GM18870 (cell line): Measurements from ENCODE around the gene ZNF835.
"Not testable (repeated sequence)": the region's sequence is repeated elsewhere in the genome, so short reads cannot be mapped to it uniquely, and the experiment has no call there.

Experiments used
- ATAC-seq: cut with Tn5 transposase; IDR thresholded peaks from one replicate; pipeline ENCODE4 v1.9.1; 2021; ENCODE audit warnings: moderate library complexity; ENCODE audit not compliant: unreplicated experiment

ZNF835 gene

GRCh38 chr19:56671613-56671994 is at the start of gene ZNF835:
ZNF835 (minus strand) TSS chr19:56671757; CDS start chr19:56665198, 6,559 bp downstream.
- no peak for ATAC-seq

GRCh38 chr19:56720281-56720680 is 48.7 kb upstream of the ZNF835 start:
- ATAC-seq, result no peak

- ATAC-seq, result no peak
Measured at GRCh38 chr19:56718231-56718630, 46.7 kb upstream of the ZNF835 start.

- ATAC-seq, result no peak
Measured at GRCh38 chr19:56712611-56713276, 41.2 kb upstream of the ZNF835 start.

- ATAC-seq, result no peak
Measured at GRCh38 chr19:56710437-56710836, 38.9 kb upstream of the ZNF835 start.

DNA sequence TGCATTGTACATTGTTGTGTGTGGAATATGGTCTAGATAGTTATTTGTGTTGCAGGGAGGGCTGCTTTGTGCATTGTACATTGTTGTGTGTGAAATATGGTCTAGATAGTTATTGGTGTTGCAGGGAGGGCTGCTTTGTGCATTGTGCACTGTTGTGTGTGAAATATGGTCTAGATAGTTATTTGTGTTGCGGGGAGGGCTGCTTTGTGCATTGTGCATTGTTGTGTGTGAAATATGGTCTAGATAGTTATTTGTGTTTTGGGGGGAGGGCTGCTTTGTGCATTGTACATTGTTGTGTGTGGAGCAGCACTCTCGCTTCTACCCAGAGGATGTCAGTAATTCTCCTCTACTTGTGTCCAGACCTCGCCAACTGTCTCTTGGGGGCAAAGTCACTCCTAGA is 36.3 kb upstream of the ZNF835 start:
- ATAC-seq, result no peak

DNA sequence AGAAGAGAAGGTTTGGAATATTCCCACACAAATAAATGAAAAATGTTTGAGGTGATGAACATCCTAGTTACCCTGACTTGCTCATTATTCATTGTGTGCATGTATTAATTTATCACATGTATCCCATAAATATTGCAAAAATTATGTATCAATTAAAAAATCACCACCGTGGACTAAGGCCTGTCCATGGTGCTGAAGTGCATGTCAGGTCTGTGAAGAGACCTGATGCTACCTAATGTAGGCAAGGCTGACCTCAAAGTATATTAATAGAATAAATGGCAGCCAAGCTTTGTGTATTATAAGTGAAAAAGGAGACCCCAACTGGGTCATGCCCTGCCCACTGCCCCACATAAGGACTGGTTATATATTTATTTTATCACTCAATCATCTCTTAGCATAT is 34.4 kb upstream of the ZNF835 start:
- ATAC-seq, result no peak

DNA sequence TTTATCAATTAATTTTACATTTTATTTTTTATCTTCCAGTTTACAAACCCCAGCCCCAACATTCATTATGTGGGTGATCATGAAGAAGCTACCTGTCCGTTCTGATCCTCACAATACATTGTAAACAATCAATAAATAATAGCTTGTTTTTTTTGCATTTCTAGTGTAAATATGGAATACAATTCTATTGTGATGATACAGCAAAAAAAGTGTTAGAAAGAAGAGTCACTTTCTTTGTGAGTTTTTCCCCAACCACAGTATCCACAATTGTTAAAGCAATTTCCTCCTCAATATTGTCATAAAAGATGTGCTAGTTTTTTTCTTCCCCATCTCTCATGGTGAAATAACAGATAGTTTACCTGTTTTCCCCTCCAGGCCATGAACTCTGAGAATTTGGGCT is 30.3 kb upstream of the ZNF835 start:
- no peak for ATAC-seq

GRCh38 chr19:56699552-56699951 is 28.0 kb upstream of the ZNF835 start:
- no peak for ATAC-seq

GRCh38 chr19:56692206-56692895 is 20.8 kb upstream of the ZNF835 start:
- no peak for ATAC-seq

DNA sequence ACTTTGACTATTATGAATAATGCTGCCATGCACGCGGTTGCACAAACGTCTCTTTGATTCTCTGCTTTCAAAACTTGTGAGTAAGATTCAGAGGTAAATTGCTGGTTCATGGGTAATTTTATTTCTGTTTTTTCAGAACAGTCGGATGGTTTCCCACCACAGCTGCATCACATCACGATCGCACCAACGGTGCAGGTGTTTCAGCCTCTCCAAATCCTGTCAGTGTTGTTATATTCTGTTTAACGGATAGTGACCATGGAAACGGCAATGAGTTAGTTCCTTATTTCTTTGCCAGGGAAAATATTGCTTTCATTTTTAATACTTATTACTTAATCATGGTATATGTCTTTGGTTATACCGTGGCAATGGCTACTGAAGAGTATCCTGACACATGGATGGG is 19.1 kb upstream of the ZNF835 start:
- no peak for ATAC-seq

DNA sequence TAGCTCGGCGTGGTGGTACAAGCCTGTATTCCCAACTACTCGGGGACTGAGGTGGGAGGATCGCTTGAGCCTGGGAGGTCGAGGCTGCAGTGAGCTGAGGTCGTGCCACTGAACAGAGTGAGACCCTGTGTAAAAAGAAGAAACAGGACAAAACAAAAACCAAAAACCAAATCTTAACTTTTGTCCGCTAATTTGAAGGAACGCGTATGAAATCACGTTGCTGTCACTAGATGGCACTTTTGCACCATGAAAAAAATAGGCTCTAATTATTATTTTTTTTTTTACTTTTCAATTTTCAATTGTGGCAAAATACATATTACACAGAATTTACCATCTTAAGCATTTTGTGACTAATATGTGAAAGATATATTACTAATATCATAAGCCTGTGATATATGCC is 17.6 kb upstream of the ZNF835 start:
- no peak for ATAC-seq

GRCh38 chr19:56687031-56687430 is 15.5 kb upstream of the ZNF835 start:
- no peak for ATAC-seq

- no peak for ATAC-seq
Measured at GRCh38 chr19:56683116-56683515, 11.6 kb upstream of the ZNF835 start.

GRCh38 chr19:56681702-56682101 is 10.1 kb upstream of the ZNF835 start:
- no peak for ATAC-seq

DNA sequence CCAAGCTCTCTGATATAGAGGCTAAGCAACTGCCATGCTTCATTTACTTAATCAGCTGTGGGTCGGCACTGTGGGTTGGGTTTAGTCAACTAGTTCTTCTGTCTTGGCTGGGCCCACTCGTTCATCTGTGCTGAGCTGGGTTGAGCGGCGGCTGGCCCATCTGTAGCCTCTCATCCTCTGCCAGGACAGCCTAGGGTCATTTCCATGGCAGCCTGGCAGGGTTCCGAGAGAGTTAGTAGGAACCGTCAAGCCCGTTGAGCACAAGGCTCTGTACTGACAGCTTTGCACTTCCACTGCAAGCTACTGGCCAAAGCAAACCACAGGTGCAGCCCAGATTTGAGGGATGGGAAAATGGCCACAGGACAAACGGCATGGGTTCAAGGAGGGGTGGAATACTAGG is 6.6 kb upstream of the ZNF835 start:
- ATAC-seq, result no peak

GRCh38 chr19:56672610-56673009 is 1.1 kb upstream of the ZNF835 start:
- not testable (repeated sequence) for ATAC-seq

DNA sequence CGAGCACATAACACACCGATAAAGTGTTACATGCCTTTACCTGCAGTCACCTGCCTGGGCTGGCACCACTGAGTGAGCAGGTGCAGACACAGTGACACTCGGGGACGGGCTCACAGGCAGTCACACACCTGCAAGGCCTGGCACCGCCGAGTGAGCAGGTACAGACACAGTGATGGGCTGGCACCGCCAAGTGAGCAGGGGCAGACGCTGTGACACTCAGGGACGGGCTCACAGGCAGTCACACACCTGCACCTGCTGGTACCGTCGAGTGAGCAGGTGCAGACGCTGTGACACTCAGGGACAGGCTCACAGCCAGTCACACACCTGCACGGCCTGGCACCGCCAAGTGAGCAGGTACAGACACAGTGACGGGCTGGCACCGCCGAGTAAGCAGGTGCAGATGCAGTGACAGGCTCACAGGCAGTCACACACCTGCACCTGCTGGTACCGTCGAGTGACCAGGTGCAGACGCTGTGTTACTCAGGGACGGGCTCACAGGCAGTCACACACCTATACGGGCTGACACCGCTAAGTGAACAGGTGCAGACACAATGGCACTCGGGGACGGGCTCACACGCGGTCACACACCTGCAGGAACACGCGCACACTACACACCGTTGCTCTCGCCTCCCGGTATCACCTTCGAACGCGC is 470 bp downstream of the ZNF835 start:
- no peak for ATAC-seq

DNA sequence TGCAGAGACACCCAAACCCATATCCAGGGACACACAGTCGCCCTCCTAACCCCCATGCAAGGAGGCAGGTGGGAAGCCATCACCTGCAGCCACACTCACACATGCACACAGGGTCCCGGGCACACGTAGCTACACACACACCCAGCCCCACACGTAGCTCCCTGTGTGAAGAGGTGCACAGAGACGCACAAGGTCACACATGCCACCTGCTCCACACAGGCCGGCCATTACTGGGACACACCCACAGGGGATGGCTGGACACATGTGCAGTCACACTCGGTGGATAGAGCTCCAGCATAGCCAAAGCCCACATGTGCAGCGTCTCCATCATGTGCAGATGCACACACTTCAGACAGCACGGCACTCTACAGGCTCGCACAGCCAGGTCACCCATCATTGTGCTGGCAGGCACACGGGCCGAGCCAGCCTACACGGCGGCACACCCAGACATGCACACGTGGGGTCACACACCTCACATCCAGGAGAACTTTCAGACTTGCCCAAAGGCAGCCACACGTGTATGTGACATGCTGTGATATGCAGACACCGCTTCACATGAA is 1.1 kb downstream of the ZNF835 start:
- ATAC-seq, result no peak

DNA sequence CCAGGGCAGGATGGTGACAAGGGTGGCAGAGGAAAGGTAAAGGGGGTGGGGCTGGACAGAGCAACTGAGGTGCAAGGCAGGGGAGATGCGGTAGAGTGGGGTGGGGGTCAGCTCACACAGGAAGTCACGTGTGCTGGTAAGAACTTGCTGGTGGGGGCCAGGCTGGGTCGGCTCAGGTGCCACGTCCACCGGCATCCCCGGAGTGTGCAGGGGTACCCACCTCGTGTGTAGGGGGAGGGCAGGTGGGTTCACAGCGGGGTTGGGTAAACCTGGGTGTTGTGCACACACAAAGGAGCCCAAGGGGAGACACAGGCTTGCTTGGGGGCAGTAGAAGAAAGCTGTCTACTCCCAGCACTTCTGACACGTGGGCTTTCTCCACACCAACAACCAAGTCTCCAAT is 2.9 kb downstream of the ZNF835 start:
- ATAC-seq, result no peak

DNA sequence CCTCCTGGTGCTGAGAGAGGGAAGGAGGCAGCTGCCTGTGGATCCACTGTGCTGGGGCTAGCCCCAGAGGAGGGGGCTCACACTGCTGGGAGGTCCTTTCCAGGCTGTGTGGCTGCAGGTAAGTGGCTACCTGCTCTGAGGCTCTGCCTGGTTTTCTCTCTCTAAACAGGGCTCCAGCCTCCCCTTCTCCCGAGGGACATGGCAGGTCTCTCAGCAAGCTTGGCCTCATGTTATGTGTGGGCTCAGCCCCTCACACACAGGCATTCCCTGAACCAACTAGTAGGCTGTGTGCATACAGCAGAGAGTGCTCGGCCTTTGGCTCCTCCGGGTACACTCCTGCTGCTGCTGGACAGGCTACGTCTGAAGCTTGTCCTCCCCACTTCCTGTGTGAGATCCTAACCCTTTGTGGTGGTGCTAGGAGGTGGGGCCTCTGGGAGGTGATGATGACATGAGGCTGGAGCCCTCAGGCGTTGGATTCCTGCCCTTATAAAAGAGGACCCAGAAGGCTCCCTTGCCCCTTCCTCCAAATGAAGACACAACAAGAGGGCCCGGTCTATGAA is 4.2 kb downstream of the ZNF835 start:
- ATAC-seq, result no peak

DNA sequence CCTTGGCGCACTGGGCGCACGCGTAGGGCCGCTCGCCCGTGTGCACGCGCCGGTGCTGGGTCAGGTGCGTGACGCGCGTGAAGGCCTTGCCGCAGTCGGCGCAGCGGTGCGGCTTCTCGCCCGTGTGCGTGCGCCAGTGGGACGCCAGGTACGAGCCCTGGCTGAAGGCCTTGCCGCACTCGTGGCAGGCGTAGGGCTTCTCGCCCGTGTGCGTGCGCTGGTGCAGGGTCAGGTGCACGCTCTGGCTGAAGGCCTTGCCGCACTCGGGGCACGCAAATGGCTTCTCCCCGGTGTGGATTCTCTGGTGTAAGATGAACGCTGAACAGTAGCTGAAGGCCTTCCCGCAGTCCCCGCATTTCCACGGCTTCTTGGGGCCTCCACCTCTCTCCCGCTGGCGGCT is 7.0 kb downstream of the ZNF835 start:
- no peak for ATAC-seq
